OCI-LY3 (cell line): ENCODE data around the gene MYO15B.

Source experiments
- EZH2phosphoT487 ChIP-seq: fragments of 200-600 bp; shearing (Covaris generic); IDR thresholded peaks from 2 replicates; pipeline ENCODE4 v1.6.1; 2018; ENCODE audit warnings: antibody characterized with exemption, mixed run types, low read depth
- TF ChIP-seq, protein P1 (sequence below): fragments of 200-600, 300-600 bp; sonication (generic); IDR thresholded peaks from 2 replicates; pipeline ENCODE4 v1.5.1; 2014; ENCODE audit warnings: antibody characterized with exemption, low read length, low read depth

DNA sequence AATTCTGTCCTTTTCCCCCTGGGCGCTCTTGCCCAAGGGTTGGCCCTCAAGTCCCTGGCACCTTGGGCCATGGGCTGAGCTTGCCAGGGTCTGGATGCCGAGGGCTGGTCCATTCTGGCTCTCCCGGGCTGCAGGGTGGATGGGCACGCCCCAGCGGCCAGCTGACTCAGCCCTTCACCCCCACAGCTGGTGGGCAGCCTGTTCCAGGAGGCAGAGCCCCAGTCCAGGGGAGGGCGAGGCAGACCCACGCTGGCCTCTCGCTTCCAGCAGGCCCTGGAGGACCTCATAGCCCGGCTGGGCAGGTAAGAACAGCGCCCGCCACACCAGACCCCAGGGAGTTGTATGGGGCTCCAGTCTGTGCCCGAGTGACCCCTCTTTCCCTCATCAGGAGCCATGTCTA, 15.0 kb downstream of the MYO15B start:
- TF ChIP-seq EZH2phosphoT487, result no peak
- TF ChIP-seq, protein P1, sequence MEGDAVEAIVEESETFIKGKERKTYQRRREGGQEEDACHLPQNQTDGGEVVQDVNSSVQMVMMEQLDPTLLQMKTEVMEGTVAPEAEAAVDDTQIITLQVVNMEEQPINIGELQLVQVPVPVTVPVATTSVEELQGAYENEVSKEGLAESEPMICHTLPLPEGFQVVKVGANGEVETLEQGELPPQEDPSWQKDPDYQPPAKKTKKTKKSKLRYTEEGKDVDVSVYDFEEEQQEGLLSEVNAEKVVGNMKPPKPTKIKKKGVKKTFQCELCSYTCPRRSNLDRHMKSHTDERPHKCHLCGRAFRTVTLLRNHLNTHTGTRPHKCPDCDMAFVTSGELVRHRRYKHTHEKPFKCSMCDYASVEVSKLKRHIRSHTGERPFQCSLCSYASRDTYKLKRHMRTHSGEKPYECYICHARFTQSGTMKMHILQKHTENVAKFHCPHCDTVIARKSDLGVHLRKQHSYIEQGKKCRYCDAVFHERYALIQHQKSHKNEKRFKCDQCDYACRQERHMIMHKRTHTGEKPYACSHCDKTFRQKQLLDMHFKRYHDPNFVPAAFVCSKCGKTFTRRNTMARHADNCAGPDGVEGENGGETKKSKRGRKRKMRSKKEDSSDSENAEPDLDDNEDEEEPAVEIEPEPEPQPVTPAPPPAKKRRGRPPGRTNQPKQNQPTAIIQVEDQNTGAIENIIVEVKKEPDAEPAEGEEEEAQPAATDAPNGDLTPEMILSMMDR, result no peak
